ENCODE data around the gene ZSWIM8.

Gene ZSWIM8

DNA sequence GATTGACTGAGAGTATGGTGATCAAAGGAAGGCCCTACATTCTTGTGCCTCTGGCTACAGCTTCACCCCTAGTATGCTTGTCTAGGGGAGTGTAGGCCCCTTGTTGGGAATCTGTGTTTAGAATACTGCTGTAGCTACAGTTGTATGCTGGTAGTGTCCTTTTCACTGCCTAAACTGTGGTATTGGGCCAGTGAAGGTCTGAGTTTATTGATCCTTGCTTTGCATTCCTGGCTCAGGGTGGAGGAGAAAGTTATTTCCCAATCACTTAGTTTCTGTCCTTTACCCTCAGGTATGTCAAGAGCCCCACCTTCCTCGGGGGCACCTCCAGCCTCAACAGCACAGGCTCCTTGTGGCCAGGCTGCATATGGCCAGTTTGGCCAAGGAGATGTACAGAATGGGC lies 34.6 kb upstream of the ZSWIM8 start:
- no peak overlapping the region for H3K27ac ChIP-seq
- TF ChIP-seq ZFX (IDR thresholded peaks at IDR 0.05; ENCODE audit: borderline replicate concordance): no peak
- TF ChIP-seq, protein P1, sequence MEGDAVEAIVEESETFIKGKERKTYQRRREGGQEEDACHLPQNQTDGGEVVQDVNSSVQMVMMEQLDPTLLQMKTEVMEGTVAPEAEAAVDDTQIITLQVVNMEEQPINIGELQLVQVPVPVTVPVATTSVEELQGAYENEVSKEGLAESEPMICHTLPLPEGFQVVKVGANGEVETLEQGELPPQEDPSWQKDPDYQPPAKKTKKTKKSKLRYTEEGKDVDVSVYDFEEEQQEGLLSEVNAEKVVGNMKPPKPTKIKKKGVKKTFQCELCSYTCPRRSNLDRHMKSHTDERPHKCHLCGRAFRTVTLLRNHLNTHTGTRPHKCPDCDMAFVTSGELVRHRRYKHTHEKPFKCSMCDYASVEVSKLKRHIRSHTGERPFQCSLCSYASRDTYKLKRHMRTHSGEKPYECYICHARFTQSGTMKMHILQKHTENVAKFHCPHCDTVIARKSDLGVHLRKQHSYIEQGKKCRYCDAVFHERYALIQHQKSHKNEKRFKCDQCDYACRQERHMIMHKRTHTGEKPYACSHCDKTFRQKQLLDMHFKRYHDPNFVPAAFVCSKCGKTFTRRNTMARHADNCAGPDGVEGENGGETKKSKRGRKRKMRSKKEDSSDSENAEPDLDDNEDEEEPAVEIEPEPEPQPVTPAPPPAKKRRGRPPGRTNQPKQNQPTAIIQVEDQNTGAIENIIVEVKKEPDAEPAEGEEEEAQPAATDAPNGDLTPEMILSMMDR (IDR thresholded peaks at IDR 0.05): no peak

DNA sequence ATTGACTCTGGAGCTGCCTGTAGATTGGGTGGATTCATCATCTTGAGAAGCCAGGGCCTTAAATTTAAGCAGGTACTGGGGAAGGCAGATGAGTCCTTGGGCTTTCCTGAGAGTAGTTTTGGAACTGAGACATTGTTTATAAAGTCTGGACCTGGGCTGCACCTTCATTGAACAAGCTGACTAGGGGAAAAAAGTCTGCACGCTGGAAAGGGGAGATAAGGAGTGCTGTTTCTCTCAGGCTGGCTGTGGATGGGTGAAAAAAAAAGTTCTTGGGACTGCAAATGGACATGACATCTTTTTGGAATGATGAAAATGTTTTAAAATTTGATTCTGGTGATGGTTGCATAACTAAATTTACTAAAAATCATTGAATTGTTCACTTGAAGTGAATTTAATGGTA lies 29.2 kb upstream of the ZSWIM8 start:
- TF ChIP-seq, protein P1 (IDR thresholded peaks at IDR 0.05): no peak
- no peak for TF ChIP-seq ZFX (IDR thresholded peaks at IDR 0.05; ENCODE audit: borderline replicate concordance)
- H3K27ac ChIP-seq: no peak overlapping the region

DNA sequence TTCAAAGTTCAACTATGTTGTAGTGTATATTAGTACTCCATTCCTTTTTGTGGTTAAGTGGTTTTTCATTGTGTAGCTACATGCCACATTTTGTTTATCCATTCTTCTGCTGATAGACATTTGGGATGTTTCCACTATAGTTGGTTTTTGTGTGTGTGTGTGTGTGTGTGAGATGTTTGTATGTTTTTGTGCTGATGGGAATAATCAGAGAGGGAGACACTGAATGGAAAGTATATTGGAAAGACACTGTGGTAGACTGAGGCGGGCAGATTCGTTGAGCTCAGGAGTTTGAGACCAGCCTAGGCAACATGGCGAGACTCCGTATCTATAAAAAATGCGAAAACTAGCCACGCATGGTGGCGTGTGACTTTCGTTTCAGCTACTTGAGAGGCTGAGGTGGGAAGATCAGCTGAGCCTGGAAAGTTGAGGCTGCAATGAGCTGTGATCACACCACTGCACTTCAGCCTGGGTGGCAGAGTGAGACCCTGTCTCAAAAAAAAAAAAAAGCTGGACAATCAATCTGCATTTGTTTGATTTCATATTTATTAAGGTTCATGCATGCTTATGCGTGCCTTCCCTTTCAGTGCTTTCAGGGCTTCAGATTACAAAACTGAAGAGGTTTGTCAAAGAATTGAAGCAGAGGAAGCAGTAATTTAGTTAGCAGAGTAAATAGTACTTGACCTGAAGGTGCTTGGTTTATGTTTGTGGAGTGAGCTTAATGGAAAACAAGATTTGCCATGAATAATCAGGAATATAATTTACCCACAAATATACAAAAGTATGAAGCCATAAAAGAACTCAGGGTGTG lies 26.5 kb upstream of the ZSWIM8 start:
- no peak overlapping the region for H3K27ac ChIP-seq
- TF ChIP-seq ZFX (IDR thresholded peaks at IDR 0.05; ENCODE audit: borderline replicate concordance): no peak
- TF ChIP-seq, protein P1 (IDR thresholded peaks at IDR 0.05): no peak

DNA sequence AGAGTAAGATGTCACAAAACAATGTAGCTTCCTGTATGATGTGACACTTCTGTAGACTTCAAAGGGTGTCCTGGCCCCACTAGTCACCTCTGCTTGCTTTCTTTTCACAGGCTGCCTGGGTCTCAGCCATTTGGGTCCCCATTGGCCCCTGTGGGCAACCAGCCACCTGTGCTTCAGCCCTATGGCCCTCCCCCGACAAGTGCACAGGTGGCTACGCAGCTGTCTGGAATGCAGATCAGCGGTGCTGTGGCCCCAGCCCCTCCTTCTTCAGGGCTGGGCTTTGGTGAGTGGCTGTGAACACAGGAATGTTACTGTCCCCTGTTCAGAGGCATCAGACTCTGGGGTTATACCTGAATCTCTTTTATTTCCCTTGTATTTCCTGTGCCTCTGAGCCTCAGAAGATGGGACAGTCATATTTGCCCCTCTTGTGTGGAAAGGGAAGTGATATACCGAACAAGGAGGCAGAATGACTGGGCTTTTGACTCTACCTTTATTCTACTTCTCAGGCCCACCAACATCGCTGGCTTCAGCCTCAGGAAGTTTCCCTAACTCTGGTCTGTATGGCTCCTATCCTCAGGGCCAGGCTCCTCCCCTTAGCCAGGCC lies 25.8 kb upstream of the ZSWIM8 start:
- TF ChIP-seq, protein P1 (IDR thresholded peaks at IDR 0.05): no peak
- TF ChIP-seq ZFX (IDR thresholded peaks at IDR 0.05; ENCODE audit: borderline replicate concordance): no peak
- no peak overlapping the region for H3K27ac ChIP-seq

DNA sequence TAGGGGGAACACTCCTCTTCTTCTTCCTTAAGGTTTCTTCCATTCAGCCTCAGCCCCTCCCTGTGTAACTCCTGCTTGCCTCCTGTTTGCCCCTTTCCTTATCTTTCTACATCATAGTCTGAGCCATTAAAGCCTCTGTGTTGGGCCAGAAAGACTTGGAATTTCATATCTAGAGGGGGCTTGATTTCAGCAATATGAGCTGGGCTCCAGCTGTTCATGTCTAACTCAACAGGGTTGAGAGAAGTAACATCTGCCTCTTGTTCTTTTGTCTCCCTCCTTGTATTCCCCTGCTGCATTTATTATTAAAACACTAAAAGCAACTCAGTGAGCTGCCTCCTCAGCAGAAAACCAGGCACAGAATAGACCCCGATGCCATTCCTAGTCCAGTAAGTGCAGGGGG lies 23.6 kb upstream of the ZSWIM8 start:
- no peak for TF ChIP-seq ZFX (IDR thresholded peaks at IDR 0.05; ENCODE audit: borderline replicate concordance)
- TF ChIP-seq, protein P1 (IDR thresholded peaks at IDR 0.05): no peak
- H3K27ac ChIP-seq: no peak overlapping the region

DNA sequence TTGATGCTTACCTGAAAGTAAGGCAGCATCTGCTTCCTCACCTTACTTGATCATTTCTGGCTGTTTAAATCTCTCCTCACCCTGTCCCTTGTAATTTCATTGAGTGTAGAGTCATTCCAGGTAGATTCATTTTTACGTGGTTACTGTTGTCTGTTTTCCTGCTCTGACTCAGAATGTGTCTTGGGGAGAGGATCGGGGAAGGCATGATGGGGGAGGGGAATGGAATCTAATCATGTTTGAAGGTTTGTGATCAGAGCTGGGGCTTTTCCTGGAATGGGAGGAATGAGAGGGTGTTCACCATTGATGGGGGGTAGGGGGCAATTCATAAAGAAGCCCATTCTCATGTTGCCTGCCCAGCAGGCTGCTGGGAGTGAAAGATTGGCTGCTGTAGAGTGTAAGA lies 22.5 kb upstream of the ZSWIM8 start:
- no peak overlapping the region for H3K27ac ChIP-seq
- TF ChIP-seq, protein P1 (IDR thresholded peaks at IDR 0.05): no peak
- no peak for TF ChIP-seq ZFX (IDR thresholded peaks at IDR 0.05; ENCODE audit: borderline replicate concordance)

DNA sequence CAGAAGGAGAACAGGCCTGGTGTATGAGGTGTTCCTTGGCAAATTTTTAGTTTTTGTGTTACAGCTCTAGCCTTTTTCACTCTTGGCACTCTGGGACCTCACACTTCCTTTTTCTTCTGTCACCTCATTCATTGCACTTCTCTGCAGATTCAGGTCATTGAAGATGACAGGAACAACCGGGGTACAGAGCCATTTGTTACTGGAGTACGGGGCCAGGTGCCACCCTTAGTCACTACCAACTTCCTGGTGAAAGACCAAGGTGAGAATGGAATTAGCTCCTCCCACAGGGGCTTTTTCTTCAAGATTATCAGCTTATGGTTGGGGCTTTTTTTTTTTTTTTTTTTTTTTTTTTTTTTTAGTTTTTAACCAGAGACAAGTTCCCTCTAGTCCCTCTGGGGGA lies 22.1 kb upstream of the ZSWIM8 start:
- no peak for TF ChIP-seq ZFX (IDR thresholded peaks at IDR 0.05; ENCODE audit: borderline replicate concordance)
- TF ChIP-seq, protein P1 (IDR thresholded peaks at IDR 0.05): no peak
- no peak overlapping the region for H3K27ac ChIP-seq
